ENCODE data around the gene RYR1. TPM values are rescaled to one million over a fixed set of nuclear protein-coding genes. Genes with fewer than 3 reads are reported as not detected.
"Not testable (repeated sequence)": the region's sequence is repeated elsewhere in the genome, so short reads cannot be mapped to it uniquely, and the experiment has no call there.

The RYR1 gene
- total and polyA plus RNA-seq, 10 of the 15 experiments (the other 5 are each of a cell fraction or from before 2014, with no cell fraction given) = under 0.01 to 0.32 (median 0.07) TPM; not detected in 1

DNA sequence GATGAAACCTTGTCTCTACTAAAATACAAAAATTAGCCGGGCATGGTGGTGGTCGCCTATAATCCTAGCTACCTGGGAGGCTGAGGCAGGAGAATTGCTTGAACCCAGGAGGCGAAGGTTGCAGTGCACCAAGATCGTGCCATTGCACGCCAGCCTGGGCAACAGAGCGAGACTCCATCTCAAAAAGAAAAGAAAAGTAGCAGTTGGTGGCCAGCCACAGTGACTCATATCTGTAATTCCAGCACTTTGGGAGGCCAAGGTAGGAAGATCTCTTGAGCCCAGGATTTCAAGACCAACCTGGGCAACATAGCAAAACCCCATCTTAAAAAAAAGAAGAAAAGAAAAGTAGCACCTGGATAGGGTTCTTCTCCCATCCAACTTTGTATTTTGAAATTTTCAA, 79.7 kb downstream of the RYR1 start:
- CTCF ChIA-PET = interaction anchor here (1.1 to 4.7 kb wide), 5 partner anchors 110 to 611 kb away, joined by 3 to 52 read pairs (median 14); partner anchors contain the start of genes FAM98C, MRPS12 and SARS2
- H4K20me1 ChIP-seq (ENCODE audit: control insufficient read depth, insufficient read depth); H3K4me3 ChIP-seq; H3K27ac ChIP-seq (ENCODE audit: control insufficient read depth, insufficient read depth); H3K27me3 ChIP-seq (replicated peaks in 1 of 2; ENCODE audit: control insufficient read depth in 2 of 2, insufficient read depth in 2 of 2, low read length in 1 of 2); DNase-seq (ENCODE audit: low read depth, low spot score); H3K4me1 ChIP-seq (ENCODE audit: control insufficient read depth, insufficient read depth, low read length); H3K9ac ChIP-seq (ENCODE audit: control insufficient read depth, insufficient read depth, low read length); H3K9me3 ChIP-seq (replicated peaks; ENCODE audit: control insufficient read depth, insufficient read depth, low read length); H3K4me2 ChIP-seq (ENCODE audit: control insufficient read depth, insufficient read depth); BruUV-seq (replicated peaks); H3K79me2 ChIP-seq (ENCODE audit: control insufficient read depth, insufficient read depth, low read length); FAIRE-seq; H3K36me3 ChIP-seq (ENCODE audit: control insufficient read depth in 2 of 2, insufficient read depth in 2 of 2, low read length in 1 of 2); H2AFZ ChIP-seq (ENCODE audit: control insufficient read depth, low read depth, low read length); in situ Hi-C loops (cut with MboI): not testable (repeated sequence)
- intact Hi-C loops (cut with micrococcal nuclease; ENCODE audit: unreplicated experiment) = loop anchor here (10.0 kb wide), 1 partner anchor 222 kb away; no protein-coding TSS in a partner anchor
- TF ChIP-seq IKZF1 (conservative IDR thresholded peaks at IDR 0.05) = peak; percentile 44; the same call in 1 of the 2 replicates
- peak; percentile 46; the same call in 1 of the 2 replicates for TF ChIP-seq DPF2 (IDR thresholded peaks at IDR 0.05)
- 0 out of 2 replicates have a peak, but pooled peaks have one; percentile 22 for TF ChIP-seq CREM (IDR thresholded peaks at IDR 0.05; ENCODE audit: low read depth)
- peak; percentile 61; the same call in 1 of the 2 replicates for TF ChIP-seq PAX5 (IDR thresholded peaks at IDR 0.05; ENCODE audit: borderline replicate concordance, low read depth, low read length)
- TF ChIP-seq EED (IDR thresholded peaks at IDR 0.05; ENCODE audit: low read depth) = peak; percentile 76
- 0 out of 2 replicates have a peak, but pooled peaks have one; percentile 16 for TF ChIP-seq BCL11A (IDR thresholded peaks at IDR 0.05; ENCODE audit: low read depth, low read length)
- TF ChIP-seq IKZF2 (IDR thresholded peaks at IDR 0.05) = peak; percentile 42 to 59; a peak in 3 of 4 replicates
- TF ChIP-seq RUNX3 (IDR thresholded peaks at IDR 0.05; ENCODE audit: low read length) = peak; percentile 73
- peak; percentile 23; the same call in 1 of the 2 replicates for TF ChIP-seq CBFB (IDR thresholded peaks at IDR 0.05; ENCODE audit: low read depth)
- peak; percentile 68 for TF ChIP-seq JUNB (IDR thresholded peaks at IDR 0.05)
- RAD21 ChIA-PET (ENCODE audit: unreplicated experiment) = interaction anchor here (1.2 to 3.3 kb wide), 5 partner anchors 105 to 418 kb away, joined by 5 to 17 read pairs (median 8); partner anchors contain the start of genes EIF3K, FAM98C, MAP4K1 and MRPS12
- peak; percentile 22; the same call in 1 of the 3 replicates for ATAC-seq
- under 1% methylated on average over 6 of the region's 6 CpGs for WGBS (ENCODE audit: insufficient coverage, insufficient replicate concordance, low lambda C conversion rate, missing lambda C conversion rate)
- POLR2A ChIA-PET = interaction anchor here (1.0 kb wide), 1 partner anchor 120 kb away, joined by 3 read pairs; no protein-coding TSS in a partner anchor
- SMC1A ChIA-PET (ENCODE audit: uncharacterized antibody, unreplicated experiment) = interaction anchor here (0.6 to 1.6 kb wide), 6 partner anchors 106 to 420 kb away, joined by 3 to 9 read pairs (median 3); partner anchors contain the start of genes EIF3K, FAM98C and RINL
